GM12875 (cell line): ENCODE results near the gene ZBTB20.

Source experiments
- H3K4me3 ChIP-seq: one replicate; pipeline ENCODE4 v1.5.1; 2011; ENCODE audit warnings: low read depth, low read length, control low read depth
- TF ChIP-seq, protein P1 (sequence below): IDR thresholded peaks from 2 replicates; pipeline ENCODE4 v1.5.1; 2011; ENCODE audit warnings: low read depth, mild to moderate bottlenecking, control low read depth, inconsistent platforms, low read length, moderate library complexity, borderline replicate concordance; ENCODE audit not compliant: insufficient read depth

The ZBTB20 gene

DNA sequence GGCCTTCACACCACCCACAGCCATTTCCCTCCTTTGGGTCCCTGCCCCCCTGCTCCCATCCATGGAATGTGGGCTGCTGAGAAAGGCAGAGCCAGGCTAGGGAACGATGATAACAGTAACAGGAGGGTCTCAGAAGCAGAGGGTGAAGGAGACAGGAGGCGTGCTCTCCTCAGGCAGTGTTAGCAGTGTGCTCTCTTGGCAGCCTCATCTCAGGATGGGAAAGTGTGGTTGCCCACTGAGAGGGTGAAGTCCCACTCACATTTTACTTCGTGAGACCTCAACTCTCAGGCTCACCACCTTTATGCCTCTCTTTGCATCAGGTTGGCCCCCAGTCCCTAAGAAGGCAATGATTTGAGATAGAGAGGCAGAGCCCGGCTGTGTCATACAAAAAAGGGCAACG lies 828.8 kb downstream of the ZBTB20 start:
- H3K4me3 ChIP-seq: no peak overlapping the region

GRCh38 chr3:114314282-114314681 lies 832.8 kb downstream of the ZBTB20 start:
- TF ChIP-seq, protein P1, sequence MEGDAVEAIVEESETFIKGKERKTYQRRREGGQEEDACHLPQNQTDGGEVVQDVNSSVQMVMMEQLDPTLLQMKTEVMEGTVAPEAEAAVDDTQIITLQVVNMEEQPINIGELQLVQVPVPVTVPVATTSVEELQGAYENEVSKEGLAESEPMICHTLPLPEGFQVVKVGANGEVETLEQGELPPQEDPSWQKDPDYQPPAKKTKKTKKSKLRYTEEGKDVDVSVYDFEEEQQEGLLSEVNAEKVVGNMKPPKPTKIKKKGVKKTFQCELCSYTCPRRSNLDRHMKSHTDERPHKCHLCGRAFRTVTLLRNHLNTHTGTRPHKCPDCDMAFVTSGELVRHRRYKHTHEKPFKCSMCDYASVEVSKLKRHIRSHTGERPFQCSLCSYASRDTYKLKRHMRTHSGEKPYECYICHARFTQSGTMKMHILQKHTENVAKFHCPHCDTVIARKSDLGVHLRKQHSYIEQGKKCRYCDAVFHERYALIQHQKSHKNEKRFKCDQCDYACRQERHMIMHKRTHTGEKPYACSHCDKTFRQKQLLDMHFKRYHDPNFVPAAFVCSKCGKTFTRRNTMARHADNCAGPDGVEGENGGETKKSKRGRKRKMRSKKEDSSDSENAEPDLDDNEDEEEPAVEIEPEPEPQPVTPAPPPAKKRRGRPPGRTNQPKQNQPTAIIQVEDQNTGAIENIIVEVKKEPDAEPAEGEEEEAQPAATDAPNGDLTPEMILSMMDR: no peak
- H3K4me3 ChIP-seq: no peak overlapping the region

More for the DNA sequence above, 828.8 kb downstream of the ZBTB20 start:
- TF ChIP-seq, protein P1: no peak

GRCh38 chr3:114313426-114313825 lies 833.7 kb downstream of the ZBTB20 start:
- no peak overlapping the region for H3K4me3 ChIP-seq
- TF ChIP-seq, protein P1: no peak

DNA sequence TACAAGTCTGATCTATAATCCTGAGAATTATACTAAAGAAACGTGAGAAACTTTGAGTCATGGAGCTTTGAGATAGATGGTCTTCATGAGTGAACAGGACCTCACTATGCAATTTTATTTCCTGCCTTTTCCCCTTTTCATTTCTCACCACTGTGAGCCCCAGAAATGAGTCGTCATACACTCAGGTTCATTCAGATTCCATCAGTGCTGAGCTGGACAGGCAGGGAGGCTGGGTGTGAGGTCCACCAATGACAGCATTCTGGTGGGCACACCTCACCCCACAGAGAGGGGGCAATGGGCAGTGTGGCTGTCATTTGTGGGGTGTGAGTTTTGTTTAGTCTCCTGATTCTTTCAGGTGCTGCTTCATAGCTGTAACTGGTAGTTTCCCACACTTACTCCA lies 836.4 kb downstream of the ZBTB20 start:
- H3K4me3 ChIP-seq: no peak overlapping the region
- TF ChIP-seq, protein P1: no peak

- TF ChIP-seq, protein P1: no peak
- no peak overlapping the region for H3K4me3 ChIP-seq
These were observed 838.3 kb downstream of the ZBTB20 start for GRCh38 chr3:114308830-114309229.

DNA sequence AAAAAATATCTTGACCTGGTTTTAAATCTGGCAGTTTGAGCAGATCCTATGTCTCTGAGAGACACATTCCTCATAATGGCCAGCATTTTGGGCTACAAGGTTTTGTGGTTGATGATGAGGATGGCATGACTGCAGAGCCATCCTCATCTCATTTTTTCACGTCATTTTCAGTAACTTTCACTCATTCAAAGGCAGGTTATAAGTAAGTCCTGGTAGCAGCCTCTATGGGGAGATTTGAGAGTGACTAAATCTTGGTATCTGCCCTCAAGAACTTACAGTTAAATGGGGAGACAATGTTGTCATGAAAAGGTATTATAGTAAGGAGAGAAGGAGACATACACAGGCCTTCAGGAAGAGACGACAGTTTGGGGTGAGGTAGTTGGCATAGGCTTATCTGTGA lies 838.7 kb downstream of the ZBTB20 start:
- H3K4me3 ChIP-seq: no peak overlapping the region
- TF ChIP-seq, protein P1: no peak

DNA sequence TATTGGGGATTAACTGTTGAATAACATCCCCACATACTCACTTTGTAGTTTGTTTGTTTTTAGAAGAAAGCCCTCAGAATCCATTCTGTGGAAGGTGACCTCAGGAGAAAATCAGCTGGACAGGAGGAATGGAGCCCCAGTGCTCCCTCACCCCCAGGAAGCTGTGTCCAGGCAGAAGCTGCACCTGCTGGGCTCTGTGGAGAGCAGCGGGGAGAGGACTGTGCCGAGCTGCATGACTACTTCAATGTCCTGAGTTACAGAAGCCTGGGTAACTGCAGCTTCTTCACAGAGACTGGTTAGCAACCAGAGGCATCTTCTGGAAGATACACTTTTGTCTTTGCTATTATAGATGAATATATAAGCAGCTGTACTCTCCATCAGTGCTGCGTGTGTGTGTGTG lies 839.3 kb downstream of the ZBTB20 start:
- no peak overlapping the region for H3K4me3 ChIP-seq
- TF ChIP-seq, protein P1: no peak
